Measurements from ENCODE around the gene FAM20A.
"Not testable (repeated sequence)": the region's sequence is repeated elsewhere in the genome, so short reads cannot be mapped to it uniquely, and the experiment has no call there.

- not testable (repeated sequence) for TF ChIP-seq POLR2A, CTCF (IDR thresholded peaks at IDR 0.05)
These were observed 83.6 kb downstream of the FAM20A start for GRCh38 chr17:68517605-68518004.
